Upper lobe of left lung (tissue), 6 donors: ENCODE data around the gene DNTT. TPM values are rescaled to one million over a fixed set of nuclear protein-coding genes. Genes with fewer than 3 reads are reported as not detected.

ENCODE experiments used
- ATAC-seq, 2 donors: fragments of 200-7000 bp; cut with Tn5 transposase; one replicate each; pipeline ENCODE4 v1.9.1; 2022; ENCODE audit warnings: mild to moderate bottlenecking in 2 of 2, moderate library complexity in 2 of 2; ENCODE audit not compliant: low FRiP score in 2 of 2
- DNase-seq, 2 donors: peaks; one replicate each; pipeline ENCODE4 v3.0.0-alpha.2; 2019 to 2020
- H3K27ac ChIP-seq, 4 donors: fragments of 200-600 bp; sonication (generic); one replicate each; pipeline ENCODE4 v1.5.1; 2016 to 2019
- H3K27me3 ChIP-seq, 4 donors: fragments of 200-600 bp; sonication (generic); one replicate each; pipeline ENCODE4 v1.5.1; 2017 to 2019
- H3K36me3 ChIP-seq, 4 donors: fragments of 200-600 bp; sonication (generic); one replicate each; pipeline ENCODE4 v1.5.1; 2016 to 2019
- H3K4me1 ChIP-seq, 4 donors: fragments of 200-600 bp; sonication (generic); one replicate each; pipeline ENCODE4 v1.5.1; 2018 to 2019
- H3K4me3 ChIP-seq, 4 donors: fragments of 200-600 bp; sonication (generic); one replicate each; pipeline ENCODE4 v1.5.1; 2017 to 2019; ENCODE audit warnings: mild to moderate bottlenecking in 2 of 4, moderate library complexity in 1 of 4
- H3K9me3 ChIP-seq, 4 donors: fragments of 200-600 bp; sonication (generic); one replicate each; pipeline ENCODE4 v1.5.1; 2018 to 2019
- CTCF ChIP-seq, 6 experiments: fragments of 450-650 bp in 4 of 6; fragments of 200-600 bp in 2 of 6; sonication (generic) in 2 of 6; IDR thresholded peaks; one replicate each; pipeline ENCODE4 v1.5.1; 2016 to 2019; ENCODE audit warnings: antibody characterized with exemption in 6 of 6
- EP300 ChIP-seq, 4 donors: sonication (generic); formaldehyde crosslinking; IDR thresholded peaks; one replicate each; pipeline ENCODE4 v1.5.1; 2017; ENCODE audit warnings: antibody characterized with exemption in 4 of 4, control low read depth in 2 of 4
- POLR2A ChIP-seq, 4 donors: fragments of 450-650 bp; IDR thresholded peaks; one replicate each; pipeline ENCODE4 v1.5.1; 2016 to 2017; ENCODE audit warnings: antibody characterized with exemption in 4 of 4, mild to moderate bottlenecking in 2 of 4
- POLR2AphosphoS5 ChIP-seq, 2 donors: sonication (generic); formaldehyde crosslinking; IDR thresholded peaks; one replicate each; pipeline ENCODE4 v1.5.1; 2017; ENCODE audit warnings: antibody characterized with exemption in 2 of 2
- WGBS, 2 donors: methylation state at CpG; one replicate each; pipeline ENCODE4 v1.1.5; 2017 to 2018; 5-methylcytosine and 5-hydroxymethylcytosine counted together
- total RNA-seq, 6 donors: library from RNA; depleted of rRNA in 4 of 6; stranded (reverse); fragments of >200 nt in 4 of 6; gene quantifications; one replicate each; pipeline versions ENCODE4 v1.1.0 to v1.2.1, GENCODE V29; 2016 to 2021
- donor health status: DM: no; HTN: no; CAD: no; lungs with moderate emphysema.
- donor health status: DM: no; HTN: yes; CAD: no; lungs with severe emphysema.

Gene DNTT
- total RNA-seq, 6 donors from 2014 or later, result not detected

DNA sequence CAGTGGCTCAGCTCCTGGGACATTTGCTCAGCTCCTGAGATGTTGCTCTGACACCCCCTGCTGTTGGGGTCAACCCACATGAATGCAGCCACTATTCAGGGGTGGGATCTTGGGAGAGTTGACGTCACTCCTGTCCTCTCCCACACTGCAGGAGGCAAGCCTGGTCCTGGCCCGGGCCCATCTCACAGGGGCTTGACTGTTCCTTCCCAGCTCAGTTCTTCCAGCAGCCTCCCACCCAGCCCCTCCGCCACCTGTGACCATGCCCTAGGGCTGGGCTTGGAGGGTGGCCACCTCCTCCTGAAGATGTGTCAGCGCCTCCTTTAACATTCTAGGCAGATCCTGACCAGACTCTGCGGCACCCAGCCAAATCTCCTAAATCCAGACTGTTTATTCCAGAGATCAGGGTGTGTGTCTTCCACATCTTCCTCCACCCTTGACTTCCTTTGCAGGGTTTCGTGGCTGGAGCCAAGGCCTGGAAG is 73.6 kb downstream of the DNTT start:
- TF ChIP-seq POLR2AphosphoS5 (IDR thresholded peaks at IDR 0.05), result peak in 1 of 2 donors; percentile 11
- TF ChIP-seq CTCF (IDR thresholded peaks at IDR 0.05), result no peak
- Histone ChIP-seq H3K4me3 (no peak overlapping the region), H3K4me1 (peaks cover 4 to 24% (median 5%) of the 10 kb centered on the region in 4 donors), H3K36me3 (no peaks in the 10 kb centered on the region), H3K27ac (peak overlapping the region in 1 of 4 donors; percentile 31), H3K27me3 (no peaks in the 10 kb centered on the region), H3K9me3 (no peaks in the 10 kb centered on the region)
- ATAC-seq (peak in 1 of 2 donors; percentile 48), DNase-seq (peak in 1 of 2 donors; percentile 38)
- WGBS, 2 donors, result 45 to 59% methylated on average over 5 to 6 of the region's 6 CpGs

- H3K9me3 ChIP-seq, result no peaks in the 10 kb centered on the region
- ATAC-seq (no peak), DNase-seq (peak in 1 of 2 donors; percentile 53)
- H3K4me1 ChIP-seq, result peaks cover 4 to 24% (median 5%) of the 10 kb centered on the region in 4 donors
- TF ChIP-seq EP300 (IDR thresholded peaks at IDR 0.05) (no peak), POLR2A (IDR thresholded peaks at IDR 0.05) (no peak), CTCF (IDR thresholded peaks at IDR 0.05) (no peak), POLR2AphosphoS5 (IDR thresholded peaks at IDR 0.05) (no peak)
- peak overlapping the region in 1 of 4 donors; percentile 31 for H3K27ac ChIP-seq
- no peaks in the 10 kb centered on the region for H3K36me3 ChIP-seq
- no peak overlapping the region for H3K4me3 ChIP-seq
- H3K27me3 ChIP-seq, result no peaks in the 10 kb centered on the region
- WGBS, 2 donors, result 83 to 86% methylated on average over 14 to 15 of the region's 15 CpGs
Observed at GRCh38 chr10:96378741-96379140, 74.5 kb downstream of the DNTT start.

DNA sequence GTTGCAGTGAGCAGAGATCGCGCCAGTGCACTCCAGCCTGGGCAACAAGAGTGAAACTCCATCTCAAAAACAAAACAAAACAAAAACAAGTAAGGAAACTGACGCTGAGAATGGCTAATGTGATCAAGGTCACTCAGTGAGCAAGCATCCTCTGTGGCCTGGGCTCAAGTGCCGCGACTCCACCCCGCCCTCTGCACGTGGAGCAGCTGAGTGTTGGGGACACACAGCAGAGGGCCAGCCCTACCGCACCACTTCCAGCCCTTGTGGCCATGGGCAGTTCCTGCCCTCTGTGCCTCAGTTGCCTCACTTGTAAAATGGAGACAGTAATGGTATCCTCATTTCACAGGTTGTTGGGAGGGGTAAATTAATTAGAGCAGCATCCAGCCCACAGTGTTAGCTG is 75.5 kb downstream of the DNTT start:
- H3K27me3 ChIP-seq, result no peaks in the 10 kb centered on the region
- no peak overlapping the region for H3K27ac ChIP-seq
- no peaks in the 10 kb centered on the region for H3K36me3 ChIP-seq
- no peak overlapping the region for H3K4me3 ChIP-seq
- no peaks in the 10 kb centered on the region for H3K9me3 ChIP-seq
- TF ChIP-seq EP300 (IDR thresholded peaks at IDR 0.05), result no peak
- TF ChIP-seq POLR2A (IDR thresholded peaks at IDR 0.05), result no peak
- WGBS, 2 donors, result 69 to 75% methylated on average over 8 of the region's 8 CpGs
- DNase-seq, result peak in 1 of 2 donors; percentile 54
- H3K4me1 ChIP-seq, result peaks cover 2 to 21% (median 5%) of the 10 kb centered on the region in 4 donors
- no peak for ATAC-seq

GRCh38 chr10:96380821-96381220 is 76.6 kb downstream of the DNTT start:
- H3K36me3 ChIP-seq, result no peaks in the 10 kb centered on the region
- peaks cover 0 to 12% (median 5%) of the 10 kb centered on the region in 4 donors for H3K4me1 ChIP-seq
- H3K27ac ChIP-seq, result no peak overlapping the region
- 70 to 88% methylated on average over 7 of the region's 7 CpGs for WGBS, 2 donors
- peak; percentile 19 to 71 for ATAC-seq
- DNase-seq, result peak; percentile 44 to 51
- TF ChIP-seq POLR2AphosphoS5 (IDR thresholded peaks at IDR 0.05) (no peak), EP300 (IDR thresholded peaks at IDR 0.05) (no peak), POLR2A (IDR thresholded peaks at IDR 0.05) (no peak), CTCF (IDR thresholded peaks at IDR 0.05) (no peak)
- H3K4me3 ChIP-seq, result no peak overlapping the region
- no peaks in the 10 kb centered on the region for H3K9me3 ChIP-seq
- H3K27me3 ChIP-seq, result no peaks in the 10 kb centered on the region

- 73% methylated on average over 17 to 25 of the region's 25 CpGs for WGBS, 2 donors
- ATAC-seq, result no peak
Observed at GRCh38 chr10:96384506-96384905, 80.3 kb downstream of the DNTT start.

More at GRCh38 chr10:96384506-96384905, 80.3 kb downstream of the DNTT start:
- Histone ChIP-seq H3K27ac (no peak overlapping the region), H3K9me3 (no peaks in the 10 kb centered on the region), H3K27me3 (no peaks in the 10 kb centered on the region), H3K4me3 (no peak overlapping the region), H3K4me1 (peaks cover 0 to 7% (median 1%) of the 10 kb centered on the region in 4 donors), H3K36me3 (no peaks in the 10 kb centered on the region)
- DNase-seq, result peak in 1 of 2 donors; percentile 71
- TF ChIP-seq POLR2AphosphoS5 (IDR thresholded peaks at IDR 0.05) (no peak), EP300 (IDR thresholded peaks at IDR 0.05) (no peak), CTCF (IDR thresholded peaks at IDR 0.05) (no peak), POLR2A (IDR thresholded peaks at IDR 0.05) (no peak)
